IPS DF 19.7 (cell line): ENCODE results near the gene CILP2.

Source experiments
- DNase-seq: peaks from one replicate; pipeline ENCODE4 v3.0.0-alpha.2; 2013; ENCODE audit warnings: low read depth, low spot score

Gene CILP2

GRCh38 chr19:19504754-19505668 is 33.1 kb upstream of the CILP2 start:
- no peak for DNase-seq

GRCh38 chr19:19505669-19506326 is 32.3 kb upstream of the CILP2 start:
- DNase-seq = no peak

GRCh38 chr19:19506592-19506991 is 31.5 kb upstream of the CILP2 start:
- no peak for DNase-seq

GRCh38 chr19:19507354-19507753 is 30.7 kb upstream of the CILP2 start:
- DNase-seq = no peak

- no peak for DNase-seq
Observed at GRCh38 chr19:19508217-19508616, 29.8 kb upstream of the CILP2 start.

GRCh38 chr19:19510432-19510831 is 27.6 kb upstream of the CILP2 start:
- DNase-seq = no peak

GRCh38 chr19:19513682-19514081 is 24.4 kb upstream of the CILP2 start:
- DNase-seq = no peak

- DNase-seq = no peak
Observed at GRCh38 chr19:19514215-19514657, 23.8 kb upstream of the CILP2 start.

GRCh38 chr19:19514881-19515641 is 23.0 kb upstream of the CILP2 start, which contains the start of gene TSSK6:
Gene TSSK6, minus strand, starts transcription at chr19:19515548. Its CDS starts 121 bp downstream, at chr19:19515427.
- no peak for DNase-seq

- DNase-seq = peak; percentile 76
Observed at GRCh38 chr19:19515642-19516519, 22.2 kb upstream of the CILP2 start, which contains the start of gene NDUFA13. Gene NDUFA13, plus strand, starts transcription at chr19:19516225. Its CDS starts 14 bp downstream, at chr19:19516239.

GRCh38 chr19:19517235-19517619 is 20.8 kb upstream of the CILP2 start:
- no peak for DNase-seq

GRCh38 chr19:19520989-19521388 is 17.1 kb upstream of the CILP2 start:
- no peak for DNase-seq

GRCh38 chr19:19523177-19523576 is 14.9 kb upstream of the CILP2 start:
- no peak for DNase-seq

- no peak for DNase-seq
Observed at GRCh38 chr19:19524053-19524452, 14.0 kb upstream of the CILP2 start.

GRCh38 chr19:19525611-19526380 is 12.3 kb upstream of the CILP2 start:
- DNase-seq = no peak

GRCh38 chr19:19526581-19527370 is 11.3 kb upstream of the CILP2 start:
- DNase-seq = no peak

- no peak for DNase-seq
Observed at GRCh38 chr19:19527371-19527656, 10.8 kb upstream of the CILP2 start.

- DNase-seq = no peak
Observed at GRCh38 chr19:19527674-19528625, 10.1 kb upstream of the CILP2 start.
